Mesendoderm (in vitro differentiated cells): ENCODE measurements around the gene HOXC5.
"Not testable (repeated sequence)": the region's sequence is repeated elsewhere in the genome, so short reads cannot be mapped to it uniquely, and the experiment has no call there.

Experiments
- DNase-seq: peaks from one replicate; pipeline ENCODE4 v3.0.0; 2013
- H2AK5ac ChIP-seq: 2 replicates; pipeline ENCODE4 v1.6.1; 2013; ENCODE audit warnings: low read length, inconsistent platforms
- H2BK120ac ChIP-seq: 2 replicates; pipeline ENCODE4 v1.6.1; 2013; ENCODE audit warnings: low read depth, mild to moderate bottlenecking, low read length, moderate library complexity, mixed read lengths
- H2BK15ac ChIP-seq: replicated peaks from 2 replicates; pipeline ENCODE4 v1.6.1; 2013; ENCODE audit warnings: low read depth, mild to moderate bottlenecking, moderate library complexity
- H2BK5ac ChIP-seq: 2 replicates; pipeline ENCODE4 v1.6.1; 2013; ENCODE audit warnings: low read length, inconsistent platforms
- H3K18ac ChIP-seq: 2 replicates; pipeline ENCODE4 v1.6.1; 2013; ENCODE audit warnings: mild to moderate bottlenecking, low read length, mixed read lengths
- H3K23ac ChIP-seq: one replicate; pipeline ENCODE4 v1.6.1; 2013; ENCODE audit warnings: low read length
- H3K27ac ChIP-seq: 2 replicates; pipeline ENCODE4 v1.5.1; 2013; ENCODE audit warnings: low read depth, mild to moderate bottlenecking, inconsistent platforms, low read length, moderate library complexity
- H3K27me3 ChIP-seq: 2 replicates; pipeline ENCODE4 v1.6.1; 2013; ENCODE audit warnings: low read length, control low read depth, mild to moderate bottlenecking, inconsistent platforms; ENCODE audit not compliant: insufficient read depth, poor library complexity
- H3K36me3 ChIP-seq: 2 replicates; pipeline ENCODE4 v1.6.1; 2013; ENCODE audit warnings: low read length, inconsistent platforms; ENCODE audit not compliant: control insufficient read depth, insufficient read depth
- H3K4ac ChIP-seq: one replicate; pipeline ENCODE4 v1.6.1; 2013; ENCODE audit warnings: low read depth, mild to moderate bottlenecking, low read length, moderate library complexity
- H3K4me1 ChIP-seq: 2 replicates; pipeline ENCODE4 v1.6.1; 2013; ENCODE audit warnings: low read depth, low read length, inconsistent platforms; ENCODE audit not compliant: control insufficient read depth
- H3K4me2 ChIP-seq: 2 replicates; pipeline ENCODE4 v1.6.1; 2013; ENCODE audit warnings: low read length
- H3K4me3 ChIP-seq: 2 replicates; pipeline ENCODE4 v1.5.1; 2013; ENCODE audit warnings: mild to moderate bottlenecking, low read length
- H3K56ac ChIP-seq: one replicate; pipeline ENCODE4 v1.6.1; 2013; ENCODE audit warnings: low read length
- H3K79me1 ChIP-seq: 2 replicates; pipeline ENCODE4 v1.6.1; 2013; ENCODE audit warnings: low read length, inconsistent platforms
- H3K79me2 ChIP-seq: 2 replicates; pipeline ENCODE4 v1.6.1; 2013; ENCODE audit warnings: mild to moderate bottlenecking, low read length; ENCODE audit not compliant: control insufficient read depth, insufficient read depth
- H3K9ac ChIP-seq: 2 replicates; pipeline ENCODE4 v1.6.1; 2013; ENCODE audit warnings: low read length, inconsistent platforms
- H4K5ac ChIP-seq: one replicate; pipeline ENCODE4 v1.6.1; 2013; ENCODE audit warnings: low read length
- H4K8ac ChIP-seq: one replicate; pipeline ENCODE4 v1.6.1; 2013; ENCODE audit warnings: low read depth, mild to moderate bottlenecking, control low read depth, low read length, moderate library complexity
- WGBS: extraction: QIAGEN DNeasy Blood & Tissue Kit; methylation state at CpG from one replicate; pipeline ENCODE4 v1.1.7; 2013; ENCODE audit warnings: low lambda C conversion rate, missing lambda C conversion rate; ENCODE audit not compliant: insufficient coverage; ENCODE audit errors: extremely low coverage; 5-methylcytosine and 5-hydroxymethylcytosine counted together

HOXC5 gene

GRCh38 chr12:54077843-54078242, 45.0 kb downstream of the HOXC5 start:
- not testable (repeated sequence) for H3K36me3 ChIP-seq, H3K79me2 ChIP-seq, H3K18ac ChIP-seq, H2BK5ac ChIP-seq, H3K4me3 ChIP-seq, DNase-seq, H3K23ac ChIP-seq, H3K4ac ChIP-seq, H3K4me1 ChIP-seq, H3K9ac ChIP-seq, H2AK5ac ChIP-seq, H3K56ac ChIP-seq, H3K4me2 ChIP-seq, H3K27ac ChIP-seq, H4K8ac ChIP-seq, H2BK15ac ChIP-seq, H4K5ac ChIP-seq, H2BK120ac ChIP-seq, H3K79me1 ChIP-seq
- WGBS, result no CpG with 5 or more reads among the region's 10 CpGs
- peaks cover 38% of the 10 kb centered on the region for H3K27me3 ChIP-seq

DNA sequence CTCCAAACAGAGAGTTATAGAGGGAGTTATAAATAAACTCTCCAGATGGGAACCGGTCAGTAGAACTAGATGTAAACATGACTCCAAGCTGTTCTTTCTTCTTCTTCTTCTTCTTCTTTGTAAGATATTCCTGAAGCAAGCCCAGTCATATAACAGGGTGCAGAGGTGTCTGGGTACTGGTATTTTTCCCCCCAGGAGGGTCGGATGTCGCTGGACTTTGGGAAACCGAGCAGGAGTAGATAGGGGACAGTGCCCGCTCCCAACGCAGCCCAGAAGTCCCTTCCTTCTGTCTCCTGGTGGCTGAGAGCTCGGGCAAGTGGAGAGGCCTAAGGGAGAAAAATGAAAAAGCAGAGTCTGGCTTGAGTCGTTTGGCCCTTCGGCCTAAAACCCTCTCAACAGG, 46.3 kb downstream of the HOXC5 start:
- not testable (repeated sequence) for H3K4me3 ChIP-seq

GRCh38 chr12:54080008-54080924, 47.4 kb downstream of the HOXC5 start:
- H2BK15ac ChIP-seq, H3K4me3 ChIP-seq, H3K36me3 ChIP-seq, H4K8ac ChIP-seq, H3K4me1 ChIP-seq, H3K79me2 ChIP-seq, H2AK5ac ChIP-seq, H4K5ac ChIP-seq, H2BK120ac ChIP-seq, DNase-seq, H3K4me2 ChIP-seq, H2BK5ac ChIP-seq, H3K23ac ChIP-seq, H3K9ac ChIP-seq, H3K4ac ChIP-seq, H3K56ac ChIP-seq, H3K79me1 ChIP-seq, H3K18ac ChIP-seq, H3K27ac ChIP-seq: not testable (repeated sequence)
- whole genome bisulfite sequencing, result no CpG with 5 or more reads among the region's 19 CpGs
- peaks cover 48% of the 10 kb centered on the region for H3K27me3 ChIP-seq

More for the DNA sequence above, 46.3 kb downstream of the HOXC5 start:
- not testable (repeated sequence) for H2BK15ac ChIP-seq, H4K8ac ChIP-seq, H3K56ac ChIP-seq, H3K4me2 ChIP-seq, H3K36me3 ChIP-seq, H3K23ac ChIP-seq, H3K4me1 ChIP-seq, H3K79me1 ChIP-seq, H3K18ac ChIP-seq, H3K9ac ChIP-seq, H2AK5ac ChIP-seq, H2BK120ac ChIP-seq, H3K4ac ChIP-seq, H3K79me2 ChIP-seq, H3K27ac ChIP-seq, H4K5ac ChIP-seq, H2BK5ac ChIP-seq, DNase-seq
- WGBS, result no CpG with 5 or more reads among the region's 9 CpGs
- peaks cover 46% of the 10 kb centered on the region for H3K27me3 ChIP-seq

DNA sequence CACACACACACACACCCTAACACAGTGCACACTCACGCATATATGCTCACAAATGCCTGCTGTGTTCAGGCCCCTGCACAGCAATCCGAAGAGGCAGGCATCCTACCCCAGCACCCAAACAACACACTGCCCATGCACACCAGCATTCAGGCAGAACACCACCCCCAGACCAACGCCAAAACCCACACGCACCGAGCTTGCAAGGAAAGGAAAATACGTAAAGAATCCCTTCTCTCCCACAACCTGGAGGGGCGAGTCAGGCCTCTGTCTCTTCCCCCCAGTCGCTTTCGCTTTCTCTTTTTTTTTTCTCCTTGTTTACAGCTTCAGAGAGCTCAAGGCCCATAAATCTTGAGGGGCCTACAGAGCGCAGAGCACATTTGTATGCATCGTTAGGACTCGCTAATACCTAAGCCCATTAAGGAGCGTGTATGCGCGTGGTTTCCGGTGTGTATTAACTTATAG, 48.2 kb downstream of the HOXC5 start:
- not testable (repeated sequence) for H3K79me2 ChIP-seq, H3K4ac ChIP-seq, H3K4me3 ChIP-seq, H2BK5ac ChIP-seq, H3K18ac ChIP-seq, DNase-seq, H3K9ac ChIP-seq, H3K56ac ChIP-seq, H3K23ac ChIP-seq, H3K79me1 ChIP-seq, H3K4me2 ChIP-seq, H4K8ac ChIP-seq, H3K27ac ChIP-seq, H3K4me1 ChIP-seq, H2AK5ac ChIP-seq, H3K36me3 ChIP-seq, H2BK120ac ChIP-seq, H4K5ac ChIP-seq, H2BK15ac ChIP-seq
- H3K27me3 ChIP-seq, result peaks cover 43% of the 10 kb centered on the region
- WGBS, result no CpG with 5 or more reads among the region's 16 CpGs

DNA sequence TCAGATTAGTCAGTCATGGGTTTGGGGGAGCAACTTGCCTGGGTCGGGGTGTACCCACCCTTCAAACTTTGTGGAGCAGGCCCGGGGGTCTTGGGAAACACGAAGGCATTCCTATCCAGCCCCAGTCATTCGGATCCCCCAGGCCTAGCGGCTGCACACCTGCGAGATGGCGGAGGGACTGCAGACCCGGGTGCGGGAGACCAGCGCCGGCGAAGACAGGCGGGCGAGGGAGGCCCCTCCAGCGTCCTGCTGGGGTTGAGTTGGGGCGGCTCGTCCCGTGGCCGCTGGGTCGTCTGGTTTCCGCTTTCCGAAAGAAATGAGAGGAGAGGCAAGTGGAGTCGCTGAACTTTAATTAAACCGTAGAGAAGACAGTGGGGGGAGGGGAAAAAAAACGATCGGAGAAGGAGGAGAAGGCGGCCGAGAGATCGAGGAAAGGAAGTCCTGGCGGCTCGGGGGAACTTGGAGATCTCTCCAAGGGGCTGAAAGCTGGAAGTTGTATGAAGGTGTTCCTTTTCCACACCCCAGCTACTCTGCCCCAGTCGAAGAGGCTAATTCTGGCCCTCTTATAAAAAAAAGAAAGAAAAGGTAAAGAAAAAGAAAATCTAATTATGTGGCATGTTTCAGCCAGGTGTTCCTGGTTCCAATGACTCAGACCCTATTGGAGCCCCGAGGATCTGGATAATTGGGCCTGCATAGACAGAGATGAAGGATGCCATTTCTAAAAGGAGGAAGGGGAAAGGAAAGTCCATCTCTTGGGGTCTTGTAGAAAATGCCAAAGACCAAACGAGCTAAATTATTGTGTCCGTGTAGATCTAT, 48.9 kb downstream of the HOXC5 start:
- not testable (repeated sequence) for H3K4me2 ChIP-seq, H4K8ac ChIP-seq, H3K4ac ChIP-seq, H3K4me3 ChIP-seq, H4K5ac ChIP-seq, H3K4me1 ChIP-seq, H3K36me3 ChIP-seq, H3K27ac ChIP-seq, H2BK120ac ChIP-seq, H3K18ac ChIP-seq, H3K79me1 ChIP-seq, H2AK5ac ChIP-seq, H2BK15ac ChIP-seq, H3K79me2 ChIP-seq, H2BK5ac ChIP-seq, H3K9ac ChIP-seq, H3K56ac ChIP-seq, H3K23ac ChIP-seq, DNase-seq
- no CpG with 5 or more reads among the region's 35 CpGs for WGBS
- peaks cover 40% of the 10 kb centered on the region for H3K27me3 ChIP-seq
